Natural killer cell treated with Interleukin-12 subunit alpha and Interleukin-12 subunit beta and Interleukin-15 and Interleukin-18, amount 100 ng/mL, for 72 hours (primary cell): ENCODE results near the gene TFAP2C. TPM values are rescaled to one million over a fixed set of nuclear protein-coding genes. Genes with fewer than 3 reads are reported as not detected.

Source experiments
- ATAC-seq, 2 donors: fragments of 150-1000 bp; cut with Tn5 transposase in 1 of 2; sonication (Bioruptor Pico), chemical (Tn5 transposase) in 1 of 2; 2 replicates each; pipeline ENCODE4 v1.10.0; 2021
- DNase-seq: peaks from one replicate; pipeline ENCODE4 v3.0.0; 2022; ENCODE audit warnings: low spot score
- H3K27ac Mint-ChIP-seq, 2 donors: 1 replicate in 1 of 2; 2 replicates in 1 of 2; pipeline ENCODE4 v1.8.0; 2022; ENCODE audit warnings: mixed read lengths in 2 of 2, mild to moderate bottlenecking in 1 of 2, moderate library complexity in 1 of 2
- H3K27me3 Mint-ChIP-seq, 2 donors: 1 replicate in 1 of 2; 2 replicates in 1 of 2; pipeline ENCODE4 v1.8.0; 2022; ENCODE audit warnings: mixed read lengths in 2 of 2
- H3K36me3 Mint-ChIP-seq: one replicate; pipeline ENCODE4 v1.8.0; 2022; ENCODE audit warnings: mixed read lengths
- H3K4me1 Mint-ChIP-seq, 2 donors: 1 replicate in 1 of 2; 2 replicates in 1 of 2; pipeline ENCODE4 v1.8.0; 2022; ENCODE audit warnings: low read depth in 2 of 2, mixed read lengths in 2 of 2, mild to moderate bottlenecking in 1 of 2
- H3K4me3 Mint-ChIP-seq: one replicate; pipeline ENCODE4 v1.8.0; 2022; ENCODE audit warnings: mixed read lengths
- H3K9me3 Mint-ChIP-seq: 2 replicates; pipeline ENCODE4 v1.8.0; 2022; ENCODE audit warnings: mixed read lengths
- total RNA-seq, 2 donors: library from RNA; stranded (reverse); gene quantifications; one replicate each; pipeline ENCODE4 v1.2.3, GENCODE V29; 2022

Gene TFAP2C
- total RNA-seq, 2 donors from 2014 or later: not detected

- H3K9me3 Mint-ChIP-seq: no peaks in the 10 kb centered on the region
- no peak overlapping the region for H3K27ac Mint-ChIP-seq
- H3K27me3 Mint-ChIP-seq: peaks cover 8 to 9% of the 10 kb centered on the region in 2 donors
- ATAC-seq: no peak
- H3K4me1 Mint-ChIP-seq: no peaks in the 10 kb centered on the region
- no peak for DNase-seq
- H3K4me3 Mint-ChIP-seq: no peak overlapping the region
- no peaks in the 10 kb centered on the region for H3K36me3 Mint-ChIP-seq
These were observed 59.0 kb downstream of the TFAP2C start for GRCh38 chr20:56688106-56688505.

Other genes with a start within 250 kb of the TFAP2C start
- 10 to 100 TPM; 45.1 to 80.8 TPM for gene AURKA, start 237.1 kb upstream of the TFAP2C start, total RNA-seq
- gene CSTF1, start 236.7 kb upstream of the TFAP2C start, total RNA-seq: 10 to 100 TPM; 39.6 to 40.1 TPM
- 1 to 10 TPM; 1.3 to 4.1 TPM for gene CASS4, start 217.0 kb upstream of the TFAP2C start, total RNA-seq
- gene RTF2, start 160.7 kb upstream of the TFAP2C start, total RNA-seq: 10 to 100 TPM; 78.5 to 92.2 TPM
- 1 to 10 TPM; 4.7 to 5.8 TPM for gene FAM209A, start 104.6 kb upstream of the TFAP2C start, total RNA-seq
- 1 to 10 TPM; 1.5 to 1.7 TPM for gene FAM209B, start 96.1 kb upstream of the TFAP2C start, total RNA-seq